Activated T-cell treated with anti-CD3 and anti-CD28 coated beads for 48 hours (primary cell): ENCODE data around the gene OLFM4.

ENCODE experiments used
- DNase-seq: peaks from one replicate; pipeline ENCODE4 v3.0.0-alpha.2; 2020; ENCODE audit warnings: low read depth

The OLFM4 gene

DNA sequence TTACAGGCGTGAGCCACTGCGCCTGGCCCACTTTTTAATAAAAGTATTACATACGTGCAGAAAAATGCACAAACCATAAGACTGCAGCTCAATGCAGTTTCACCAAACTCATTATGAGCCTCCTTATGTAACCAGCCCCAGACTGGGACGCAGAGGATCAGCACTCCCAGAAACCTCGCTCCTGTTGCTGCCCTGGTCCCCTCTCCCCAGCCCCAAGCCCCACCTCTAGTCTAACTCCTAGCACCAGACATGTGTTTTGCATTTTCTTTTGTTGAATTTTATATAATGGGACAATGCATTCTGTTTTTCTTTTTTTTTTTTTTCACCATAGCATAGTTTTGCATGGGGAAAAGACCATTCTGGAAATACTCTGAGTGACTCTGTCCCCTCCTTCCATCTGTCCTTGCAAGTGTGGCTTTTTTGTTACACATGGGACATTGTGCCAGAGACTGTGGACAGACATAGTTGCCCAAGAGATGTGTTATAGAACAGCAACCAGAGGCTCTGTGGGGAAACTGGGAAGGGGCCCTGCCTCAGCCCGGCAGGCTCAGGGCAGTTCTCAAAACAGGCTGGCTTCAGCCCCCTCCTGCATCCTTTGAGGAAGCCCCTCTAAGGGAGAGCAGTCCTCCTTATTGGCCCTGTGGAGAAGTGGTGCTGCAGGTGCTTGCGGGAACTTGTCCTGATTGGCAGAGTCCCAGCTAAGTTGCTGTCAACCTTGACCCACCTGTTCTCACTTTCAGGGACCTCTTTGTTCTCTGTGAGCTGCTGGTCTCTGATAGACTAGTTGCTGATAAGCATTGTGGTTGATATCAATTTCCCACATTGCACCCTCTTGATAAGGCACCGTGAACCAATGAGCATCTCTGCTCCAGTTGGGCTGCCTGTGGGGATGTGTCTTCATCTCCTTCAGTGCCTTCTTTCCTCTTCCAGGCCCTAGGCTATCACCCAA is 13.8 kb upstream of the OLFM4 start:
- no peak for DNase-seq

- no peak for DNase-seq
Observed at GRCh38 chr13:53015971-53016370, 12.6 kb upstream of the OLFM4 start.

DNA sequence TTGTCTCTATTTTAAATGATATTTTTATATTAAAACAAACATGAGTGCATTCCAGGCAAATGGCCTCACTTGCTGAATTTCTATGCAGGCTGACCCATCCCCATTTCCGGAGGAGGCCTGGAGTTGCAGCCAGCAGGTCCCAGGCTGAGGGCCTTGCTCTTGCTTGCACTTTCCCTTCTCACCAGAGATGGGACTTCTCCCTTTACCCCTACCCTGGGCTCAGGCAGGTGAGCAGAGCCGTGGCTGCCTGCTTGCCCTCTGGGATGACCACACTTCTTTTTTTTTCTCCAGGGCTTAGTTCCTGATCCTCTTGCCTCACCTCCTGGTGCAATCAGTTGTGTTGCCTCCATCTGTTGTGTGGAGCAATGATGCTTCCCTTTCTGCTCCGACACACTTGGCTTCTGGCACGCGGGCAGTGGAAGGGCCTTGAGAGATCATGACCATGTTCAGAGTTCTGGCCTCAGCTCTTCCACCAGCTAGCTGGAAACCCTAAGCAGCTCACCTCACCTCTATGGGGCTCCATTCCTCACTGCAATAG is 11.1 kb upstream of the OLFM4 start:
- DNase-seq, result no peak

DNA sequence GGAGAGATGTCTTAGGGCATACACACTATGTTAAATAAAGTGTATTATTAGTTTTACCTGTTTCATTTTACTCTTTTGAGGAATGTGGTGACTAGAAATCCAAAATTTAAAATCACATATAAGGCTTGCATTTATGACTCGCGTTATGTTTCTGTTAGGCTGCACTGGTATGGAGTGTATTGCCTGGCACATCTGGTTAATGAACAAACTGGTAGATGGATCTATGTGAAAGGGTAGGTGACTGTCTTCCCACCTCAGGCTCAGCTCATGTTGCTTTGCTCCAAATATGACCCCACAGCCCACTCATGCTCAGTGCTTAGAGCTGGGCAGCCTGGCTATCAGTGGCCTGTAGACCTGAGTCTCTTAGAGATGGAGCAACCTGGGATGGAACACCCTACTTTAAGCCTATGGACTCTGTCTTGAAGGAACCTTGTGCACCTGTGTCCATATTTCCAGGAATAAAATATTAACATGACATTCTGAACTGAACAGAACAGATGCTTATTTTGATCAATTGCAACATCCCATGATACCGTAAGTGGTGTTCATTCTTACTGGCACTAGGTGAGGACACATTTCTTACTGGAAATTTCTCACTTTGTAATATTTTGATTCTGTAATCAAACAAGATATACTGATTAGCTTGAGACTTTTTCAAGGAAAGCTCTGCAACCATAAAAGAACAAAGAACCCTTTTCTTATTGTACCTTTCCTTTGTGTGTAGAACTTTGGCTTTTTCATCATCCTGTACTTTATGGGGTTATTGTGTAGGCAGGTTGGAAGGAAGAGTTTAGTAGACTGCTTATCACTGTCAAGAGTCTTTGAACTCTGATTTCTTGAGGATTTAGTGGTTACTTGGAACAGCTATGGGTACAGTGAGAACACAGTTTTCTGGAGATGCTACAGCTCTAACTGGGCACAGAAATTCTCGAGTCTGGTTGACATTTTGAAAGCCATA is 9.6 kb upstream of the OLFM4 start:
- no peak for DNase-seq

DNA sequence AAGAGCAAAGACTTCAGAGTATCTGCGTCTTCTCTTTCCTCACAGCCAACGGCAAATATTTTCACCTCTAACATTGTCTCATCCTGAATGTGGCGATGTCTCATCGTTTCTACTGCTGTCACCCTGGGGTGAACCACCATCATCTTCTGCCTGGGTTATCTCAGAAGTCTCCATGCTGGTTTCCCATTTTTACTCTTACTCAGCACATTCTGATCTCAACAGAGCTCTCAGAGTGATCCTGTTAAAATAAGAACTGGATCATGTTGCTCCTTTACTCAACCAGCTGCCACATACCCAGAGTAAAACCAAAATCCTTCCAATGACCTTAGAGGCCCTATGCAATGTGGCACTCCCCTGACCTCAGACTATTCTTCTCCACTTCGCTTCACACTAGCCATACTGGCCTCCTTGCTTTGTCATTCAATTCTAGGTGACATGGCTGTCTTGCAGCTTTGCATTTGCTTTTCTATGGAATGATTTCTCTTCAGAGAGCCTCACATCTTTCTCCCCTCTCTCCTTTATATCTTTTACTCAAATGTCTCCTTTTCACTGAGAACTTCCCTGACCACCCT is 7.8 kb upstream of the OLFM4 start:
- no peak for DNase-seq

GRCh38 chr13:53023246-53023645 is 5.4 kb upstream of the OLFM4 start:
- no peak for DNase-seq

GRCh38 chr13:53028063-53028462 is 550 bp upstream of the OLFM4 start:
- DNase-seq, result no peak

GRCh38 chr13:53032849-53033248 is 4.2 kb downstream of the OLFM4 start:
- no peak for DNase-seq

- DNase-seq, result no peak
Observed at GRCh38 chr13:53038993-53039392, 10.4 kb downstream of the OLFM4 start.

DNA sequence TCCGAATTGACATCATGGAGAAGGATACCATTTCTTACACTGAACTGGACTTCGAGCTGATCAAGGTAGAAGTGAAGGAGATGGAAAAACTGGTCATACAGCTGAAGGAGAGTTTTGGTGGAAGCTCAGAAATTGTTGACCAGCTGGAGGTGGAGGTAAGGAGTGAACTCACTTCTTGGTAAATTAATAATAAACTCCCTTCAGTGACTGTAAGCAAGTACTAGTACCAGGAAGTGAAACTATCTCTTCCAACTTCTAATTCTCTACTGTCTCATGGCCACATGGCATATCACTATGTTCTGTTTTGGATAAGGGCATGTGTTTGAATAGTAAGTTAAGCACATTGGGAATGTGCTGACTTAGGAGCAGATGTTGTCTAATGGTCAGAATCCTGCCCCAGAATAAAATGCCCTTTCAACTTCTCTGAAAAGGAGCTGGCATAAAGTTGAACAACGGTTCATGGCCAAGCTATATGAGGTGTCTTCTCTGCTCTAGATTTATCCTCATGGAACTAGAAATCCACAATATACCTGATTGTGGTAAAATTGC is 13.4 kb downstream of the OLFM4 start:
- DNase-seq, result no peak

DNA sequence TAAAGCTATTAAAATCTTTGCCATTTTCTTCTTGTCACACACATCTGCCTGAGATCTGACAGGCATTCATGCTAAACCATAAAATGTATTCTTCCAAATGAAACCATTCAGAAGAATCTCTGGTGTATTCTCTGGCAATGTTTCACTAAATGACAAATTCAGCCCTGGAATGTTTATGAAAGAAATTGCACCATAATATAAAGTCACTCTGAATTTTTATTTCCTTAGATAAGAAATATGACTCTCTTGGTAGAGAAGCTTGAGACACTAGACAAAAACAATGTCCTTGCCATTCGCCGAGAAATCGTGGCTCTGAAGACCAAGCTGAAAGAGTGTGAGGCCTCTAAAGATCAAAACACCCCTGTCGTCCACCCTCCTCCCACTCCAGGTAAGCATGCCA is 14.3 kb downstream of the OLFM4 start:
- DNase-seq, result no peak

- DNase-seq, result no peak
Observed at GRCh38 chr13:53043398-53043797, 14.8 kb downstream of the OLFM4 start.

- DNase-seq, result no peak
Observed at GRCh38 chr13:53045189-53045588, 16.6 kb downstream of the OLFM4 start.

- no peak for DNase-seq
Observed at GRCh38 chr13:53048880-53049279, 20.3 kb downstream of the OLFM4 start.

- DNase-seq, result no peak
Observed at GRCh38 chr13:53050151-53050550, 21.5 kb downstream of the OLFM4 start.

DNA sequence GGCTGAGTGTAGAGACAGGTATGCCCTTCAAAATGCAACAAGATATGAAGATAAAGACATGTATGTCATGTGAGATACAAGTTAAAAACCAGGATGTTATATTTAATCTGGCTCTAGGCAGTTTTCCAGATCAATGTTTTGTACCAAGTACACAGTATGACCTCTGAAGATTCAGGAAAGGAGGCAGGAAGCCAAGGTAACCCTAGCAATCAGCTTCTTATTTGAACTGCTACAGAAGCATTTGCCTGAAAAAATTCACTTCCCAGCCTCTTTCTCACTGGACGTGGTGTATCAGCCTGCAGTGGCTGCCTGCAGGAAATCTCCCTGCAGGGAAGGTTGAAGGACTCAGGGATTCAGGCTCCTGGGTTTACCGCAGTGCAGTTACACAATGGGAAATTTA is 24.1 kb downstream of the OLFM4 start:
- DNase-seq, result no peak

DNA sequence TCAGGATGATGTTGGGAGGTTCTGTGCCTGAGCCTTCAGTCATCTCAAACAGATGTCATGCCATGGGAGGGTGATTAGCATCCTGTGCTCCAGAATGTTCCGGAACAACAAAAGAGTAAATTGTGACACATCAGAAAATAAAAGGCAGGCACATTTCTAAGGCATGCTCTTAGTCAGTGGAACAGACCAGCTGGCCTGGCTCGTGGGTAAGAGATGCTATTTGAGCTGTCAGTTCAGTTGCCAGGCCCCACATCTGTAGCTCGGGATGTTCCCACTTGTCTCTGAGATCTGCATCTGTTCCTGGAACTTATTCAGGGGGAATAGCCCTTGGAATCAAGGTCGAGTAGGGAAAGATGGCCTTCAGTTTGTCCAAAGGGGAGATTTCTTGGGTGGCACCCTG is 26.0 kb downstream of the OLFM4 start:
- DNase-seq, result no peak

DNA sequence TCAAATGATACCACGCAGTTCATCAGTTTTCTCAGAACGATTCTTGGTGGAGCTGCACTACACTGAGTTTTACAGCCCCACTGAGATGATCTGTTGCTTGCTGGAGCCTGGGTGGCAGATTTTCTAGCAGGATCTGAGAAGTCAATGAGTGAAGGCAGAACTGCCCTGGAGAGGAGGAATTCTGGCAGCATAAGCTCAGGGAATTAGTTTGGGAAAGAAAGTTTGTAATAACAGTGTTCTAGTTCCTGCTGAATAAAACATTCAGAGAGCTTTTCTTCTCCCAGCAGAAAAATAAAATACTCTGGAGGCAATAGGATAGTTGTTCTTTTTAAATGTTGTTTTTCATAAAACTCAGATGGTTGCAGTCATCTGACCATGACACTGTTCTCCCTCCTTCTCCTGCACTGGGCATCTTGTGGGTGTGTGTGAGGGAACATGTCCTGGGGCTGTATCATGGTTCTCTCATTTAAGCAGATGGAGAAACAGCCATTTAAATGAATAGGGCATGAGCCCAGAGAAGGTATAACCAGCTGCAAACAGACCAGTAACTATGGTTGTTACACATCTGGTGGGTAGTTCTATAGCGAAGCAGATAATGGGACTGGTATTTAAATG is 29.6 kb downstream of the OLFM4 start:
- no peak for DNase-seq

GRCh38 chr13:53060840-53061490 is 32.4 kb downstream of the OLFM4 start:
- DNase-seq, result no peak

- no peak for DNase-seq
Observed at GRCh38 chr13:53064731-53065130, 36.1 kb downstream of the OLFM4 start.

- no peak for DNase-seq
Observed at GRCh38 chr13:53066411-53066810, 37.8 kb downstream of the OLFM4 start.
